GM21723 (cell line): ENCODE results near the gene CDHR3.
"Not testable (repeated sequence)": the region's sequence is repeated elsewhere in the genome, so short reads cannot be mapped to it uniquely, and the experiment has no call there.

Experiments used
- ATAC-seq: cut with Tn5 transposase; IDR thresholded peaks from one replicate; pipeline ENCODE4 v1.9.1; 2021; ENCODE audit warnings: mild to moderate bottlenecking, moderate library complexity; ENCODE audit not compliant: unreplicated experiment

The CDHR3 gene

GRCh38 chr7:105990727-105991453 is 27.8 kb downstream of the CDHR3 start:
- no peak for ATAC-seq

- no peak for ATAC-seq
Measured at GRCh38 chr7:105992905-105993304, 29.8 kb downstream of the CDHR3 start.

- no peak for ATAC-seq
Measured at GRCh38 chr7:105996860-105997737, 34.0 kb downstream of the CDHR3 start.

- no peak for ATAC-seq
Measured at GRCh38 chr7:105999256-105999655, 36.2 kb downstream of the CDHR3 start.

- no peak for ATAC-seq
Measured at GRCh38 chr7:106001196-106001595, 38.1 kb downstream of the CDHR3 start.

- ATAC-seq: no peak
Measured at GRCh38 chr7:106001886-106002285, 38.8 kb downstream of the CDHR3 start.

- ATAC-seq: no peak
Measured at GRCh38 chr7:106003525-106004064, 40.5 kb downstream of the CDHR3 start.

- ATAC-seq: no peak
Measured at GRCh38 chr7:106006906-106007305, 43.8 kb downstream of the CDHR3 start.

GRCh38 chr7:106007796-106008195 is 44.7 kb downstream of the CDHR3 start:
- ATAC-seq: not testable (repeated sequence)

GRCh38 chr7:106009503-106010226 is 46.6 kb downstream of the CDHR3 start:
- peak; percentile 85 for ATAC-seq

GRCh38 chr7:106010331-106010730 is 47.3 kb downstream of the CDHR3 start:
- no peak for ATAC-seq

- no peak for ATAC-seq
Measured at GRCh38 chr7:106010866-106011265, 47.8 kb downstream of the CDHR3 start.

- no peak for ATAC-seq
Measured at GRCh38 chr7:106012184-106012583, 49.1 kb downstream of the CDHR3 start.

- no peak for ATAC-seq
Measured at GRCh38 chr7:106012935-106013439, 49.9 kb downstream of the CDHR3 start.

- no peak for ATAC-seq
Measured at GRCh38 chr7:106015381-106016218, 52.5 kb downstream of the CDHR3 start.

GRCh38 chr7:106016331-106016730 is 53.3 kb downstream of the CDHR3 start:
- ATAC-seq: no peak

GRCh38 chr7:106017657-106018056 is 54.6 kb downstream of the CDHR3 start:
- ATAC-seq: no peak

GRCh38 chr7:106018566-106019469 is 55.8 kb downstream of the CDHR3 start:
- ATAC-seq: no peak

GRCh38 chr7:106019470-106019820 is 56.4 kb downstream of the CDHR3 start:
- ATAC-seq: no peak
